ENCODE results near the gene BGN. TPM values are rescaled to one million over a fixed set of nuclear protein-coding genes. Genes with fewer than 3 reads are reported as not detected.

The BGN gene
- total and polyA plus RNA-seq, 10 donors = 37.1 to 370 (median 234) TPM

DNA sequence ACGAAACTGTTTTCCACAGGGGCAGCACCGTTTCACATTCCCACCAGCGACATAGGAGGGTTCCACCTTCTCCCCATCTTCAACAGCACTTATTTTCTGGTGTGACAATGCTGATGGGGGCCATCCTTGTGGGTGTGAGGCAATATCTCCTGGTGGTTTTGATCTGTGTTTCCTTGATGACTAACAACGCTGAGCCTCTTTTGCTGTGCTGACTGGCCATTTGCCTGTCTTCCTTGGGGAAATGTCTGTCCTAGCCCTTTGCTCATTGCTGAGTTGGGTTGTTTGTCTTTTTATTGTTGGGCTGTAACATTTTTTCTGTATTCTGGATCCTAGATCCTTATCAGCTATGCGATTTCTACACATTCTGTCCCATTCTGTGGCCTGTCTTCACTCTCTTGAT lies 56.4 kb downstream of the BGN start:
- Histone ChIP-seq H3K4me3 (no peak overlapping the region), H3K4me1 (no peaks in the 10 kb centered on the region), H3K36me3 (no peaks in the 10 kb centered on the region), H3K27ac (no peak overlapping the region), H3K27me3 (replicated peaks in 1 of 7) (peaks cover 0 to 21% (median 0%) of the 10 kb centered on the region in 7 donors), H3K9me3 (no peaks in the 10 kb centered on the region)
- no peak for DNase-seq
- intact Hi-C loops (cut with DNase I; ENCODE audit: low total_unique reads) = no loop called here
- WGBS, 5 donors = 69 to 78% (median 72%) methylated on average over 5 of the region's 5 CpGs
- TF ChIP-seq POLR2AphosphoS5 (IDR thresholded peaks at IDR 0.05) = no peak
- no peak for TF ChIP-seq POLR2A (IDR thresholded peaks at IDR 0.05)
- TF ChIP-seq, protein P1, sequence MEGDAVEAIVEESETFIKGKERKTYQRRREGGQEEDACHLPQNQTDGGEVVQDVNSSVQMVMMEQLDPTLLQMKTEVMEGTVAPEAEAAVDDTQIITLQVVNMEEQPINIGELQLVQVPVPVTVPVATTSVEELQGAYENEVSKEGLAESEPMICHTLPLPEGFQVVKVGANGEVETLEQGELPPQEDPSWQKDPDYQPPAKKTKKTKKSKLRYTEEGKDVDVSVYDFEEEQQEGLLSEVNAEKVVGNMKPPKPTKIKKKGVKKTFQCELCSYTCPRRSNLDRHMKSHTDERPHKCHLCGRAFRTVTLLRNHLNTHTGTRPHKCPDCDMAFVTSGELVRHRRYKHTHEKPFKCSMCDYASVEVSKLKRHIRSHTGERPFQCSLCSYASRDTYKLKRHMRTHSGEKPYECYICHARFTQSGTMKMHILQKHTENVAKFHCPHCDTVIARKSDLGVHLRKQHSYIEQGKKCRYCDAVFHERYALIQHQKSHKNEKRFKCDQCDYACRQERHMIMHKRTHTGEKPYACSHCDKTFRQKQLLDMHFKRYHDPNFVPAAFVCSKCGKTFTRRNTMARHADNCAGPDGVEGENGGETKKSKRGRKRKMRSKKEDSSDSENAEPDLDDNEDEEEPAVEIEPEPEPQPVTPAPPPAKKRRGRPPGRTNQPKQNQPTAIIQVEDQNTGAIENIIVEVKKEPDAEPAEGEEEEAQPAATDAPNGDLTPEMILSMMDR (IDR thresholded peaks at IDR 0.05 in 8 of 11, conservative IDR thresholded peaks at IDR 0.05 in 3 of 11) = no peak

DNA sequence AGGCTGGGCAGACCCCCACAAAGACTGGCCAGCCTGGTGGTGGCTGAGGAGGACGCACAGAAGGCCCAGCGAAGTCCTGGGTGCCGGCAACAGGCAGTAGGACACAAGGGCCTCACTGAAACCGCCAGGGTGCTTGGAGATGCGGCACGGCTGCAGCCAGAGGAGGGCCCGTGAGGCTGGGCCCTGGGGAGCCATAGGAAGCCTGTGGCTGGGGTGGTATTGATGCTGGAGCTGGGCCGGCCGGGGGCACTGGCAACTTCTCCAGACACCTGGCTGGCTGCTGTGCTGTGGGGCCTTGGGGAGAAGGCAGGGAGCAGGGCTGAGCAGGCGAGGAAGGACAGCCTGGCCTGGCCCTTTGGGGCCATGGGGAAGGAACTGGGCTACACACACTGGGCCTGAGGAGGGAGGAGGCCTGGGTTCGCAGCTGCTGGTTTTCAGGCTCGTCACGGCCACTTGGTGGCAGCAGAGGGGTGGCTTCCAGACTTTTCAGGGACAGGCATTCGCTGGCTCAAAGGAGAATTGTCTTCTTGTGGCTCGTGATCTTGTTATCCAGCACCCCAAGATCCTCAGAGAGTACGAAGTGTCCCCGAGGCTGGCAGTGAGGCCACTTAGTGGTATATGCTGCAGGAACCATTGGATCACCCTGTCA lies 59.9 kb downstream of the BGN start:
- no peak overlapping the region for H3K4me3 ChIP-seq

DNA sequence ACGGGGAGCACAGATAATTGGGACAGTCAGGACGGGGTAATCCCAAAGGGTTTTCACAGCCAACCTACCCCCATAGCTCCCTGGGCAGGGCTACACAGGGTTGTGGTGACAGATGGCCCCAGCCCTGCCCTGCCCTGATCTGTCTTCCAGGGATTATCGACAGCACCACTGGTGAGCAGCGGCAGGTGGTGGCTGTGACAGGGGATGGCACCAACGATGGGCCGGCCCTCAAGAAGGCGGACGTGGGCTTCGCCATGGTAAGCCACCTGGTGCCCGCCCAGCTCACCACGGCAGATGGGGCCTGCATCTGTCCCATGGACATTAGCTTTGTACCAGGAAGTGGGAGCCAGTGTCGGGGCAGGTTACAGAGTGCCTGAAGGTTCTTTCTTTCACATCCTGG lies 62.0 kb downstream of the BGN start:
- Histone ChIP-seq H3K4me3 (no peak overlapping the region), H3K27ac (no peak overlapping the region), H3K9me3 (no peaks in the 10 kb centered on the region), H3K36me3 (no peaks in the 10 kb centered on the region), H3K27me3 (replicated peaks in 1 of 7) (peaks cover 0 to 24% (median 0%) of the 10 kb centered on the region in 7 donors), H3K4me1 (no peaks in the 10 kb centered on the region)
- TF ChIP-seq POLR2A (IDR thresholded peaks at IDR 0.05) = no peak
- TF ChIP-seq POLR2AphosphoS5 (IDR thresholded peaks at IDR 0.05) = no peak
- TF ChIP-seq, protein P1 (IDR thresholded peaks at IDR 0.05 in 8 of 11, conservative IDR thresholded peaks at IDR 0.05 in 3 of 11) = no peak
- WGBS, 5 donors = 84 to 94% (median 89%) methylated on average over 7 to 12 of the region's 12 CpGs
- DNase-seq = no peak
- intact Hi-C loops (cut with DNase I; ENCODE audit: low total_unique reads) = no loop called here

More for the DNA sequence above, 59.9 kb downstream of the BGN start:
- no peaks in the 10 kb centered on the region for H3K36me3 ChIP-seq
- no peaks in the 10 kb centered on the region for H3K9me3 ChIP-seq
- peak; percentile 86 for DNase-seq
- H3K27me3 ChIP-seq (replicated peaks in 1 of 7) = peaks cover 0 to 26% (median 0%) of the 10 kb centered on the region in 7 donors
- WGBS, 5 donors = 0 to 49% (median 45%) methylated on average over 6 to 17 of the region's 17 CpGs
- TF ChIP-seq, protein P1 (IDR thresholded peaks at IDR 0.05 in 8 of 11, conservative IDR thresholded peaks at IDR 0.05 in 3 of 11) = peak; percentile 24 to 80 (median 67)
- TF ChIP-seq POLR2AphosphoS5 (IDR thresholded peaks at IDR 0.05) = no peak
- intact Hi-C loops (cut with DNase I; ENCODE audit: low total_unique reads) = no loop called here
- H3K4me1 ChIP-seq = no peaks in the 10 kb centered on the region
- H3K27ac ChIP-seq = no peak overlapping the region

DNA sequence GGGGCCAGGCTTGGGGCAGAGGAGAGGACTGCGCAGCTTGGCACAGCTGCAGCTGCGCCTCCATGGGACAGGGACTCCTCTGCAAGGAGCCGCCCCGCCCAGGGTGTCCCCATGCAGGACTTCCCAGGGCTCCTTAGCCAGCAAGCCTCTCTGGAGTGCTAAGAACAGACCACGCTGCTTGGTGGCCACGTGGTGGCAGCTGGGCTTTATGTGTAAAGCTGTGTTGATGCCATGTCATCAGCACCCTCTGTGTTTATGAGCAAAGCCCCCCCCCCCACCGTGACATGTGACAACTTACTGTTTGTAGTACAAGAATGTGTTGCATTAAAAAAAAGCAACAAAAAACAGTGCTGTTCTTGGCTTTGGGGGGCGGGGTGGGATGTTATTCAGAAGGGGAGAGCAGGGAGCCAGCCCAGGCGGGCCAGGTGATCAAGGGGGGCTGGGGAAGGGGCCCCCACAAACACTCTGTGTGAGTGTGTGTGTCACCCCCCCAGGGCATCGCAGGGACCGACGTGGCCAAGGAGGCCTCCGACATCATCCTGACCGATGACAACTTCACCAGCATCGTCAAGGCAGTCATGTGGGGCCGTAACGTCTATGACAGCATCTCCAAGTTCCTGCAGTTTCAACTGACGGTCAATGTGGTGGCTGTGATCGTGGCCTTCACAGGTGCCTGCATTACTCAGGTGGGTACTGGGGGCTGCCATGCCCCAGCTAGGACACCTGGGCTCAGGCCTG lies 63.0 kb downstream of the BGN start:
- Histone ChIP-seq H3K27me3 (replicated peaks in 1 of 7) (peaks cover 0 to 17% (median 0%) of the 10 kb centered on the region in 7 donors), H3K9me3 (no peaks in the 10 kb centered on the region), H3K4me1 (no peaks in the 10 kb centered on the region), H3K4me3 (no peak overlapping the region), H3K27ac (no peak overlapping the region), H3K36me3 (no peaks in the 10 kb centered on the region)
- WGBS, 5 donors = 80 to 90% (median 86%) methylated on average over 9 to 19 of the region's 19 CpGs
- intact Hi-C loops (cut with DNase I; ENCODE audit: low total_unique reads) = no loop called here
- DNase-seq = no peak
- TF ChIP-seq POLR2AphosphoS5 (IDR thresholded peaks at IDR 0.05) = no peak
- TF ChIP-seq POLR2A (IDR thresholded peaks at IDR 0.05) = no peak
- TF ChIP-seq, protein P1 (IDR thresholded peaks at IDR 0.05 in 8 of 11, conservative IDR thresholded peaks at IDR 0.05 in 3 of 11) = no peak

All from spleen (tissue), 11 donors.